Psoas muscle (tissue), 8 donors: Measurements from ENCODE around the gene PTGER2. TPM values are rescaled to one million over a fixed set of nuclear protein-coding genes. Genes with fewer than 3 reads are reported as not detected.

Source experiments
- ATAC-seq, 4 donors: fragments of 200-7000 bp; cut with Tn5 transposase; one replicate each; pipeline ENCODE4 v1.9.1; 2020; ENCODE audit warnings: moderate library complexity in 3 of 4, mild to moderate bottlenecking in 2 of 4
- DNase-seq, 2 donors: peaks; one replicate each; pipeline ENCODE4 v3.0.0-alpha.2; 2020
- H3K27ac ChIP-seq: fragments of 200-600 bp; one replicate; pipeline ENCODE4 v1.8.0; 2022
- H3K27me3 ChIP-seq, 3 donors: fragments of 200-600 bp in 1 of 3; one replicate each; pipeline versions ENCODE4 v1.6.1 to v1.8.0; 2013 to 2022; ENCODE audit warnings: low read length in 2 of 3, mild to moderate bottlenecking in 2 of 3, moderate library complexity in 1 of 3; ENCODE audit not compliant: insufficient read depth in 3 of 3
- H3K36me3 ChIP-seq, 2 donors: fragments of 200-600 bp in 1 of 2; one replicate each; pipeline versions ENCODE4 v1.6.1 to v1.8.0; 2013 to 2022; ENCODE audit warnings: low read depth in 1 of 2, mild to moderate bottlenecking in 1 of 2, moderate library complexity in 1 of 2; ENCODE audit not compliant: insufficient read depth in 1 of 2
- H3K4me1 ChIP-seq: fragments of 200-600 bp; one replicate; pipeline ENCODE4 v1.8.0; 2022
- H3K4me3 ChIP-seq: fragments of 200-600 bp; one replicate; pipeline ENCODE4 v1.8.0; 2022; ENCODE audit warnings: mild to moderate bottlenecking
- H3K9me3 ChIP-seq: fragments of 200-600 bp; one replicate; pipeline ENCODE4 v1.8.0; 2022
- WGBS, 3 donors: extraction: QIAGEN DNeasy Blood & Tissue Kit; methylation state at CpG; one replicate each; pipeline versions ENCODE4 v1.1.6 to v1.1.7; 2013; 5-methylcytosine and 5-hydroxymethylcytosine counted together
- intact Hi-C, 2 donors: fragments of 100-400 bp; cut with DNase I; formaldehyde crosslinking; loops; one replicate each; pipeline versions ENCODE4 v1.11.0 to v1.14.2; 2022
- polyA plus RNA-seq, 3 donors: library from polyadenylated mRNA; stranded (reverse); fragments of 200-250 nt; gene quantifications; one replicate each; pipeline ENCODE4 v1.2.3, GENCODE V29; 2013
- total RNA-seq, 4 donors: library from RNA; stranded (reverse); fragmentation: NEBNext Ultra II Directional in 2 of 4; extraction: Animal tissue kit (Norgen Biotek cat#: 25700) in 2 of 4; gene quantifications; one replicate each; pipeline versions ENCODE4 v1.2.1 to v1.2.4, GENCODE V29; 2021 to 2023
- TF ChIP-seq, protein P1 (sequence below): fragments of 200-600 bp; IDR thresholded peaks from one replicate; pipeline ENCODE4 v1.8.0; 2022; ENCODE audit warnings: antibody characterized with exemption
- donor health status: healthy with polysubstance abuse.
- donor health status: DM: no; HTN: no; CAD: no; lungs with moderate emphysema.
- donor health status: Bipolar disorder and iron deficiency.
- donor health status: healthy.
- donor health status: DM: yes; HTN: yes; CAD: no.
- donor health status: DM: no; HTN: no; CAD: no.
- donor health status: DM: no; HTN: no; CAD: no.
- donor health status: DM: yes; HTN: yes; CAD: no.

The PTGER2 gene
- total and polyA plus RNA-seq, 7 donors: 0.08 to 0.57 (median 0.26) TPM

DNA sequence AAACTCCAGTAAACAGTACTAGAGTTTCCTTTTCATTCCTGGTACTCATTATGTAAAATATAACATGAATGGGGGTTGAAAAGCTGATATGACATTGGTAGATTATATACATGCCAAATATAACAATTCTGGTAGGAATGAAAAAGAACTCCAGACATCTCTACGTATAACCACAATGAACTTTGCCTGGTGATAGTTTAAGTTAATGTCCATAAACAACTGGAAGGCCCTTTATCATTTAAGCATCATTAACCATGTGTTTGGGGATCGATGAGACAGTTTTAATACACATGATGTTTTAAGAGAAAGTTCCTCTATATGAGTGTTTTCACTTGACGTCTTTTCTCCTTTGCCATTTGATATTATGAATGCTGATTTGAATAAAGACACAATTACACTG lies 5.8 kb downstream of the PTGER2 start:
- Histone ChIP-seq H3K27ac (no peak overlapping the region), H3K27me3 (peaks cover 4 to 12% (median 6%) of the 10 kb centered on the region in 3 donors), H3K36me3 (no peaks in the 10 kb centered on the region), H3K4me3 (no peak overlapping the region), H3K9me3 (peaks cover 7% of the 10 kb centered on the region), H3K4me1 (no peaks in the 10 kb centered on the region)
- no peak for ATAC-seq
- TF ChIP-seq, protein P1, sequence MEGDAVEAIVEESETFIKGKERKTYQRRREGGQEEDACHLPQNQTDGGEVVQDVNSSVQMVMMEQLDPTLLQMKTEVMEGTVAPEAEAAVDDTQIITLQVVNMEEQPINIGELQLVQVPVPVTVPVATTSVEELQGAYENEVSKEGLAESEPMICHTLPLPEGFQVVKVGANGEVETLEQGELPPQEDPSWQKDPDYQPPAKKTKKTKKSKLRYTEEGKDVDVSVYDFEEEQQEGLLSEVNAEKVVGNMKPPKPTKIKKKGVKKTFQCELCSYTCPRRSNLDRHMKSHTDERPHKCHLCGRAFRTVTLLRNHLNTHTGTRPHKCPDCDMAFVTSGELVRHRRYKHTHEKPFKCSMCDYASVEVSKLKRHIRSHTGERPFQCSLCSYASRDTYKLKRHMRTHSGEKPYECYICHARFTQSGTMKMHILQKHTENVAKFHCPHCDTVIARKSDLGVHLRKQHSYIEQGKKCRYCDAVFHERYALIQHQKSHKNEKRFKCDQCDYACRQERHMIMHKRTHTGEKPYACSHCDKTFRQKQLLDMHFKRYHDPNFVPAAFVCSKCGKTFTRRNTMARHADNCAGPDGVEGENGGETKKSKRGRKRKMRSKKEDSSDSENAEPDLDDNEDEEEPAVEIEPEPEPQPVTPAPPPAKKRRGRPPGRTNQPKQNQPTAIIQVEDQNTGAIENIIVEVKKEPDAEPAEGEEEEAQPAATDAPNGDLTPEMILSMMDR: no peak
- DNase-seq: no peak
- 87 to 88% (median 87%) methylated on average over 3 of the region's 3 CpGs for WGBS, 3 donors
- intact Hi-C loops: no loop called here

DNA sequence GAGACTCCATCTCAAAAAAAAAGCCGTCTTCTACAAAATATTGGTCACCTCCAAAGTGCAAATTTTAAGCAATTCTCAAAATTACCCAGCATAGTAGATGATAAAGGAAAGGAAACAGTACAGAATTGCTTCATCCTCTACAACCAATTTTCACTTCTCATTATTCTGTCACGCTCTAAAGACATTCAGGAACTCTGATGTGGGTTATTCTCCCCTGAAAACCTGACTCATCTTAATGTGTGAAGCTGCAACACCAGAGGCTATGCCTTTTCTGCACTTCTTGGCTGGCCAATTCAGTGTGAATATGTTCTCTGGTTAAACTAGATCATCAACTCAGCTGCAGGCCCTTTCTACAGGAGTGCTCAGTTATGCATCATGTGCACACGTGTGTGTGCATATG lies 11.0 kb downstream of the PTGER2 start:
- H3K9me3 ChIP-seq: peaks cover 7% of the 10 kb centered on the region
- H3K27me3 ChIP-seq: no peaks in the 10 kb centered on the region
- H3K27ac ChIP-seq: no peak overlapping the region
- TF ChIP-seq, protein P1: no peak
- no peak overlapping the region for H3K4me3 ChIP-seq
- H3K4me1 ChIP-seq: no peaks in the 10 kb centered on the region
- ATAC-seq (no peak), DNase-seq (no peak)
- H3K36me3 ChIP-seq: no peaks in the 10 kb centered on the region
- intact Hi-C loops: no loop called here
- WGBS, 3 donors: 78 to 84% (median 82%) methylated on average over 3 of the region's 3 CpGs

DNA sequence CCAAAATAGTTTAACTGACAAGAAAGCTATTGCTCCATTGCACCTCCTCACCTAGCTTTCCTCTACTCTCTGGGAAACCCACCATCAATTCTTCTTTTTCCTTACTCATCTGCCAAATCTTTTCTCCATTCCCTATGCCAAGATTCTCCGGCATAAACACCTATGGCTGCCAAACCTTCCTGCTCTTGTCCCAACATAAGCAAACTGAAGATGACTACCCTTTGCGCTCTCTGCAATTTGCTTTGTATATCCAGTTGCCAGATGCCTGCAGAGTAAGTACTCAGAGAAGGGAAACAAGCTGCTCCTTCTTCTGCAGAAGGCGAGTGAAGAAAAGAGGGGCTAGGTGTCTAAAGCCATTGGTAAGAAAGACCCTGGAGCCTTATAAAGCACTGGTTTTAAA lies 11.5 kb downstream of the PTGER2 start:
- peaks cover 7% of the 10 kb centered on the region for H3K9me3 ChIP-seq
- no peaks in the 10 kb centered on the region for H3K4me1 ChIP-seq
- H3K4me3 ChIP-seq: no peak overlapping the region
- H3K27me3 ChIP-seq: no peaks in the 10 kb centered on the region
- intact Hi-C loops: no loop called here
- DNase-seq: no peak
- TF ChIP-seq, protein P1: no peak
- no peak overlapping the region for H3K27ac ChIP-seq
- 77 to 86% (median 85%) methylated on average over 3 of the region's 3 CpGs for WGBS, 3 donors
- ATAC-seq: no peak
- no peaks in the 10 kb centered on the region for H3K36me3 ChIP-seq

DNA sequence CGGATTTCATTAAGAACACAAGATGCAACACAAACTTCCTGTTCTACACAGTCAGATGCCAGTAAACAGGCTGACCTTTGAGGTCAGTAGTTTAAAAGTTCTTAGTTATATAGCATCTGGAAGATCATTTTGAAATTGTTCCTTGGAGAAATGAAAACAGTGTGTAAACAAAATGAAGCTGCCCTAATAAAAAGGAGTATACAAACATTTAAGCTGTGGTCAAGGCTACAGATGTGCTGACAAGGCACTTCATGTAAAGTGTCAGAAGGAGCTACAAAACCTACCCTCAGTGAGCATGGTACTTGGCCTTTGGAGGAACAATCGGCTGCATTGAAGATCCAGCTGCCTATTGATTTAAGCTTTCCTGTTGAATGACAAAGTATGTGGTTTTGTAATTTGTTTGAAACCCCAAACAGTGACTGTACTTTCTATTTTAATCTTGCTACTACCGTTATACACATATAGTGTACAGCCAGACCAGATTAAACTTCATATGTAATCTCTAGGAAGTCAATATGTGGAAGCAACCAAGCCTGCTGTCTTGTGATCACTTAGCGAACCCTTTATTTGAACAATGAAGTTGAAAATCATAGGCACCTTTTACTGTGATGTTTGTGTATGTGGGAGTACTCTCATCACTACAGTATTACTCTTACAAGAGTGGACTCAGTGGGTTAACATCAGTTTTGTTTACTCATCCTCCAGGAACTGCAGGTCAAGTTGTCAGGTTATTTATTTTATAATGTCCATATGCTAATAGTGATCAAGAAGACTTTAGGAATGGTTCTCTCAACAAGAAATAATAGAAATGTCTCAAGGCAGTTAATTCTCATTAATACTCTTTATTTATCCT lies 13.5 kb downstream of the PTGER2 start:
- ATAC-seq (no peak), DNase-seq (no peak)
- intact Hi-C loops: no loop called here
- H3K4me3 ChIP-seq: no peak overlapping the region
- no peaks in the 10 kb centered on the region for H3K27me3 ChIP-seq
- no peaks in the 10 kb centered on the region for H3K4me1 ChIP-seq
- TF ChIP-seq, protein P1: no peak
- no peaks in the 10 kb centered on the region for H3K9me3 ChIP-seq
- no peaks in the 10 kb centered on the region for H3K36me3 ChIP-seq
- no peak overlapping the region for H3K27ac ChIP-seq
- WGBS, 3 donors: 60 to 67% (median 61%) methylated on average over 4 of the region's 4 CpGs

DNA sequence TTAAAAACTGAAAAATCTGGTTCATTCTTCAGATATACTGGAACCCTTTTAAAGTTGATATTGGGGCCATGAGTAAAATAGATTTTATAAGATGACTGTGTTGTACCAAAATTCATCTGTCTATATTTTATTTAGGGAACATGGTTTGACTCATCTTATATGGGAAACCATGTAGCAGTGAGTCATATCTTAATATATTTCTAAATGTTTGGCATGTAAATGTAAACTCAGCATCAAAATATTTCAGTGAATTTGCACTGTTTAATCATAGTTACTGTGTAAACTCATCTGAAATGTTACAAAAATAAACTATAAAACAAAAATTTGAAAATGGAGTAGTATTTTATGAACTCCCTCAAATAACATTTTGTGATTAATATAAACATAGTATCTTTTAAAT lies 14.2 kb downstream of the PTGER2 start:
- DNase-seq (no peak), ATAC-seq (no peak)
- no peak overlapping the region for H3K27ac ChIP-seq
- intact Hi-C loops: no loop called here
- H3K4me1 ChIP-seq: no peaks in the 10 kb centered on the region
- H3K9me3 ChIP-seq: no peaks in the 10 kb centered on the region
- no peaks in the 10 kb centered on the region for H3K27me3 ChIP-seq
- no peaks in the 10 kb centered on the region for H3K36me3 ChIP-seq
- H3K4me3 ChIP-seq: no peak overlapping the region
- TF ChIP-seq, protein P1: no peak
